ENCODE measurements around the gene DIS3L2.

Gene DIS3L2

GRCh38 chr2:232278534-232278933, 317.0 kb downstream of the DIS3L2 start:
- DNase-seq = no peak

GRCh38 chr2:232280341-232280740, 318.8 kb downstream of the DIS3L2 start:
- DNase-seq = no peak

GRCh38 chr2:232281858-232282507, 320.5 kb downstream of the DIS3L2 start:
- DNase-seq = no peak

GRCh38 chr2:232282508-232283055, 321.1 kb downstream of the DIS3L2 start:
- DNase-seq = no peak

GRCh38 chr2:232286001-232286868, 324.7 kb downstream of the DIS3L2 start:
- DNase-seq = no peak

GRCh38 chr2:232287316-232287715, 325.8 kb downstream of the DIS3L2 start:
- no peak for DNase-seq

GRCh38 chr2:232288489-232289030, 327.0 kb downstream of the DIS3L2 start:
- DNase-seq = no peak

GRCh38 chr2:232290668-232291067, 329.2 kb downstream of the DIS3L2 start:
- DNase-seq = no peak

GRCh38 chr2:232291343-232291742, 329.8 kb downstream of the DIS3L2 start:
- no peak for DNase-seq

GRCh38 chr2:232292395-232293154, 331.1 kb downstream of the DIS3L2 start:
- peak; percentile 45 for DNase-seq

GRCh38 chr2:232293191-232293590, 331.7 kb downstream of the DIS3L2 start:
- DNase-seq = no peak

- no peak for DNase-seq
These were observed 334.5 kb downstream of the DIS3L2 start for GRCh38 chr2:232295971-232296370.

- DNase-seq = no peak
These were observed 335.4 kb downstream of the DIS3L2 start for GRCh38 chr2:232296776-232297525.

- DNase-seq = no peak
These were observed 337.6 kb downstream of the DIS3L2 start for GRCh38 chr2:232299084-232299483.

GRCh38 chr2:232299927-232300674, 338.6 kb downstream of the DIS3L2 start:
- no peak for DNase-seq

GRCh38 chr2:232300894-232301387, 339.4 kb downstream of the DIS3L2 start:
- no peak for DNase-seq

GRCh38 chr2:232304236-232304635, 342.7 kb downstream of the DIS3L2 start:
- DNase-seq = no peak

- no peak for DNase-seq
These were observed 345.3 kb downstream of the DIS3L2 start for GRCh38 chr2:232306741-232307305.

GRCh38 chr2:232307854-232308253, 346.3 kb downstream of the DIS3L2 start:
- DNase-seq = no peak

- no peak for DNase-seq
These were observed 347.5 kb downstream of the DIS3L2 start for GRCh38 chr2:232308986-232309385.

- no peak for DNase-seq
These were observed 348.1 kb downstream of the DIS3L2 start for GRCh38 chr2:232309592-232309991.
